Kidney epithelial cell (primary cell): ENCODE data around the gene BEND5. TPM values are rescaled to one million over a fixed set of nuclear protein-coding genes. Genes with fewer than 3 reads are reported as not detected.

Source experiments
- DNase-seq: peaks from one replicate; pipeline ENCODE4 v3.0.0-alpha.2; 2010; ENCODE audit warnings: low read depth
- H3K27me3 ChIP-seq: 2 replicates; pipeline ENCODE4 v1.6.0; 2011; ENCODE audit warnings: low read length; ENCODE audit not compliant: control insufficient read depth, insufficient read depth
- H3K36me3 ChIP-seq: 2 replicates; pipeline ENCODE4 v1.5.1; 2011; ENCODE audit warnings: low read length; ENCODE audit not compliant: control insufficient read depth, insufficient read depth
- H3K4me3 ChIP-seq: 2 replicates; pipeline ENCODE4 v1.5.1; 2011; ENCODE audit warnings: low read depth, mild to moderate bottlenecking, control low read depth, low read length
- CTCF ChIP-seq: IDR thresholded peaks from 2 replicates; pipeline ENCODE4 v1.5.1; 2011; ENCODE audit warnings: mild to moderate bottlenecking, moderate library complexity, low read length, control low read depth, inconsistent platforms; ENCODE audit not compliant: insufficient read depth, poor library complexity, severe bottlenecking
- total RNA-seq: library from RNA; depleted of rRNA; stranded (reverse); fragments of >200 nt; gene quantifications from 2 replicates; pipeline ENCODE4 v1.2.3, GENCODE V29; 2015

The BEND5 gene
- total RNA-seq, 1 donor from 2014 or later: 4.2 TPM

- DNase-seq: no peak
- TF ChIP-seq CTCF: no peak
Observed at GRCh38 chr1:48691429-48692001, 85.2 kb downstream of the BEND5 start.

GRCh38 chr1:48688102-48688760 is 88.5 kb downstream of the BEND5 start:
- Histone ChIP-seq H3K4me3 (no peak overlapping the region), H3K27me3 (no peaks in the 10 kb centered on the region), H3K36me3 (no peaks in the 10 kb centered on the region)
- peak; percentile 35 for TF ChIP-seq CTCF
- DNase-seq: no peak

More at GRCh38 chr1:48691429-48692001, 85.2 kb downstream of the BEND5 start:
- H3K36me3 ChIP-seq: no peaks in the 10 kb centered on the region
- no peak overlapping the region for H3K4me3 ChIP-seq
- no peaks in the 10 kb centered on the region for H3K27me3 ChIP-seq

- no peak overlapping the region for H3K4me3 ChIP-seq
- peak; percentile 12 for TF ChIP-seq CTCF
- no peaks in the 10 kb centered on the region for H3K36me3 ChIP-seq
- peak; percentile 42 for DNase-seq
- H3K27me3 ChIP-seq: no peaks in the 10 kb centered on the region
Observed at GRCh38 chr1:48687282-48688045, 89.2 kb downstream of the BEND5 start.

GRCh38 chr1:48686159-48686558 is 90.5 kb downstream of the BEND5 start:
- no peak overlapping the region for H3K4me3 ChIP-seq
- TF ChIP-seq CTCF: no peak
- DNase-seq: no peak
- H3K36me3 ChIP-seq: no peaks in the 10 kb centered on the region
- H3K27me3 ChIP-seq: no peaks in the 10 kb centered on the region

GRCh38 chr1:48684381-48684780 is 92.3 kb downstream of the BEND5 start:
- DNase-seq: no peak
- H3K36me3 ChIP-seq: no peaks in the 10 kb centered on the region
- no peak for TF ChIP-seq CTCF
- H3K27me3 ChIP-seq: no peaks in the 10 kb centered on the region
- H3K4me3 ChIP-seq: no peak overlapping the region

GRCh38 chr1:48683839-48684238 is 92.9 kb downstream of the BEND5 start:
- H3K36me3 ChIP-seq: no peaks in the 10 kb centered on the region
- no peak for TF ChIP-seq CTCF
- H3K4me3 ChIP-seq: no peak overlapping the region
- DNase-seq: no peak
- no peaks in the 10 kb centered on the region for H3K27me3 ChIP-seq
